Activated naive CD8-positive, alpha-beta T cell (primary cell): ENCODE data around the gene TMEM161A.
"Not testable (repeated sequence)": the region's sequence is repeated elsewhere in the genome, so short reads cannot be mapped to it uniquely, and the experiment has no call there.

Experiments used
- H3K27ac Mint-ChIP-seq: one replicate; pipeline ENCODE4 v1.8.0; 2021; ENCODE audit warnings: mixed read lengths
- H3K27me3 Mint-ChIP-seq: one replicate; pipeline ENCODE4 v1.8.0; 2021; ENCODE audit warnings: mixed read lengths
- H3K36me3 Mint-ChIP-seq: one replicate; pipeline ENCODE4 v1.8.0; 2021; ENCODE audit warnings: mixed read lengths
- H3K4me1 Mint-ChIP-seq: one replicate; pipeline ENCODE4 v1.8.0; 2021; ENCODE audit warnings: low read depth, mixed read lengths
- H3K4me3 Mint-ChIP-seq: one replicate; pipeline ENCODE4 v1.8.0; 2021; ENCODE audit warnings: mild to moderate bottlenecking, mixed read lengths
- H3K9me3 Mint-ChIP-seq: one replicate; pipeline ENCODE4 v1.8.0; 2021; ENCODE audit warnings: low read depth, mixed read lengths

Gene TMEM161A

DNA sequence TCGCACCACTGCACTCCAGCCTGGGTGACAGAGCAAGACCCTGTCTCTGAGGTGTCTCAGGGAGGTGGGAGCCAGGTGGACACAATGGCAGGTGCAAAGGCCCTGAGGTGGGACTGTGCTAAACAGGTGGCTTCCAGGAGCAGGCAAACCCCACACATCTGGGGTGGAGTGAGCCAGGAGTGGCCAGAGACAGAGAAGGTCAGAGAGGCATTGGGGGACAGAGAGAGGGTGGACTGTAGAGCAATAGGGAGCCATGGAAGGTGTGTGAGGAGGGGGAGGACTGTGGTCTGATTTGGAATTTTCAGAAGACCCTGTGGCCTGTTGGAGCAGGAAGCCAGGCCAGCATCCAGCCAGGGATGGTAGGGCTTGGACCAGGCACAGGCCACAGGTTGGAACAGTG lies 27.1 kb upstream of the TMEM161A start:
- Mint-ChIP-seq H3K27me3 (no peaks in the 10 kb centered on the region), H3K36me3 (peaks cover 2% of the 10 kb centered on the region), H3K9me3 (no peaks in the 10 kb centered on the region), H3K4me1 (peaks cover 10% of the 10 kb centered on the region), H3K27ac (no peak overlapping the region), H3K4me3 (no peak overlapping the region)

GRCh38 chr19:19162495-19162894 lies 24.2 kb upstream of the TMEM161A start:
- Mint-ChIP-seq H3K4me1 (peaks cover 2% of the 10 kb centered on the region), H3K27ac (no peak overlapping the region)

DNA sequence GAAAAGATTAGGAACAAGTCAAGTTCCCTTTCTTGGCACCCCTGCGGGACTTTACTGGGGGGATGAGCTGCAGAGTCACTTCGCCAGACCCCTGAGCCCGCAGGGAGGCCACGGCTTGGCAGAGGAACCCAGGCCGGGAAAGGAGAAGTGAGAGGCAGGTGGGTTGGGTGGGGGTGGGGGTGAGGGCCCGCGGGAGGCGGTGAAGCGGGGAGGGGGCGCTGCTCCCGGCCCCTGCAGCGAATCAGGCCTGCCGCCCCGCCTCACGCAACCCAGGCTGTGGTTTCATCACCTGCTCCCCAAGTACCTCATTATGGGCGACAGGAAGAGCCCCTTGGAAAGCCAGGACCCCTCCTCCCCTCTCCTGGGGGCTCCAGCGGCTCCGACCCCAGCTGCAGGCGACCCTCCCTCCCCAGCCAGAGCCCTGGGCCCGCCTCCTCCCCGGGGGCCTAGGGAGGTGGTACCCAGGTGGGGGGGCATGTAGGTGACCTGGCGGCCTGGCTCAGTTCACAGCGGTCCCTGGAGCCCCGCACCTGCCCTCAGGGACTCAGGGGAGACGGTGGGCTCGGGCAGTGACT lies 22.3 kb upstream of the TMEM161A start:
- Mint-ChIP-seq H3K4me3 (no peak overlapping the region), H3K4me1 (peaks cover 2% of the 10 kb centered on the region), H3K27me3 (no peaks in the 10 kb centered on the region), H3K36me3 (peaks cover 10% of the 10 kb centered on the region), H3K9me3 (no peaks in the 10 kb centered on the region), H3K27ac (no peak overlapping the region)

More at GRCh38 chr19:19162495-19162894, 24.2 kb upstream of the TMEM161A start:
- Mint-ChIP-seq H3K9me3 (no peaks in the 10 kb centered on the region), H3K27me3 (no peaks in the 10 kb centered on the region), H3K4me3 (no peak overlapping the region), H3K36me3 (peaks cover 2% of the 10 kb centered on the region)

- no peaks in the 10 kb centered on the region for H3K27me3 Mint-ChIP-seq
- no peak overlapping the region for H3K27ac Mint-ChIP-seq
- H3K9me3 Mint-ChIP-seq: no peaks in the 10 kb centered on the region
- H3K4me1 Mint-ChIP-seq: peaks cover 2% of the 10 kb centered on the region
- H3K36me3 Mint-ChIP-seq: peaks cover 12% of the 10 kb centered on the region
- H3K4me3 Mint-ChIP-seq: no peak overlapping the region
Measured at GRCh38 chr19:19159534-19159933, 21.3 kb upstream of the TMEM161A start.

DNA sequence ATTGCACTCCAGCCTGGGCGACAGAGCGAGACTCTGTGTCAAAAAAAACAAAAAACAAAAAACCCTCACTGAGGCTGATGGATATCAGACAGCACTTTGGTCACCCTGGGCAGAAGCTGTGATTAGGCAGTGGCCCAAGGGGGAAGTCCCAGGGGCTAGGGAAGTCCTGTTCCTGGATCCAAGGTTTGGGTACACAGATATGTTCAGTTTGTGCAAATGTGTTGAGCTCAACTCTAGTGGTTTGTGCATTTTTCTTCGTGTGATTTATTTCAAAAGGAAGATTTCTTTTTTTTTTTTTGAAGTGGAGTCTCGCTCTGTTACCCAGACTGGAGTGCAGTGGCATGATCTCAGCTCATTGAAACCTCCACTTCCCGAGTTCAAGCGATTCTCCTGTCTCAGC lies 19.5 kb upstream of the TMEM161A start:
- H3K4me3 Mint-ChIP-seq: no peak overlapping the region
- peaks cover 13% of the 10 kb centered on the region for H3K36me3 Mint-ChIP-seq
- H3K9me3 Mint-ChIP-seq: no peaks in the 10 kb centered on the region
- H3K27me3 Mint-ChIP-seq: no peaks in the 10 kb centered on the region
- H3K27ac Mint-ChIP-seq: no peak overlapping the region
- peaks cover 2% of the 10 kb centered on the region for H3K4me1 Mint-ChIP-seq

GRCh38 chr19:19155495-19156219 lies 17.4 kb upstream of the TMEM161A start:
- Mint-ChIP-seq H3K9me3 (no peaks in the 10 kb centered on the region), H3K27ac (no peak overlapping the region), H3K4me3 (no peak overlapping the region), H3K4me1 (no peaks in the 10 kb centered on the region), H3K27me3 (no peaks in the 10 kb centered on the region), H3K36me3 (peaks cover 11% of the 10 kb centered on the region)

DNA sequence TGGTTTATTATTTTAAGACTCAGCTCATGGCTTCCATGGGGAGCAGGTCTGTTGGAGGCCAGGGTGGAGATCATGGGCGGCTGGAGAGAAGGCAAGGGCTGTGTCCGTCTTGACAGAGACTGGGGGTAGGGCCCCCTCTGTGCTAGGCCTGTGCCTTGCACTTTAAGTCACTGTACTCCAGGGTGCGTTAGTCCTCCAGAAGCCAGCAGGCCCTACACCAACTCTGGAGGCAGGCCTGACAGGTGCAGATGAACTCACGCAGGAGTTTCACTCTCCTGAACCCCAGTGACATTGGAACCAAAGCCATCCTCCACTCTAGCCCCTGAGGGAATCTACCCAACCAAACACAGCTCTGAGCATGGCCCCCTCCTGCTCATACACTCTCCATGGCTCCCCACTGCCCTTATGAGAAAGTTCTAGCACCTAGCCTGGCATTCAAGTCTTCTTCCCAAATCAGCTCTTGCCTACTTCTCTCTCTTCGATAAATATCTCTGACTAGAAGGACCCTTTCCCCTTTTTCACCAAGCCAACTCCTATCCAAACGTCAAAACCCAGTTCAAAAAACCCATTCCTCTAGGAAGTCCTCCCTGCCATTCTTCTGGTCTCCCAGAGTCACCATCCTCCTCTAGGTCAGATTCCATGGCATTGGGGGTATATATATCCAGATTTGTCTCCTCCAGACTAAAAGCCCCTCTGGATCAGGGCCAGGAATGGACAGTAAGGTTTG lies 16.7 kb upstream of the TMEM161A start:
- H3K27ac Mint-ChIP-seq: no peak overlapping the region
- no peaks in the 10 kb centered on the region for H3K27me3 Mint-ChIP-seq

GRCh38 chr19:19152668-19153384 lies 14.5 kb upstream of the TMEM161A start:
- H3K9me3 Mint-ChIP-seq: no peaks in the 10 kb centered on the region
- H3K27ac Mint-ChIP-seq: no peak overlapping the region
- H3K4me3 Mint-ChIP-seq: no peak overlapping the region
- H3K4me1 Mint-ChIP-seq: no peaks in the 10 kb centered on the region
- H3K27me3 Mint-ChIP-seq: no peaks in the 10 kb centered on the region
- H3K36me3 Mint-ChIP-seq: peaks cover 11% of the 10 kb centered on the region

More for the DNA sequence above, 16.7 kb upstream of the TMEM161A start:
- H3K4me3 Mint-ChIP-seq: no peak overlapping the region
- peaks cover 11% of the 10 kb centered on the region for H3K36me3 Mint-ChIP-seq
- no peaks in the 10 kb centered on the region for H3K4me1 Mint-ChIP-seq
- H3K9me3 Mint-ChIP-seq: no peaks in the 10 kb centered on the region

DNA sequence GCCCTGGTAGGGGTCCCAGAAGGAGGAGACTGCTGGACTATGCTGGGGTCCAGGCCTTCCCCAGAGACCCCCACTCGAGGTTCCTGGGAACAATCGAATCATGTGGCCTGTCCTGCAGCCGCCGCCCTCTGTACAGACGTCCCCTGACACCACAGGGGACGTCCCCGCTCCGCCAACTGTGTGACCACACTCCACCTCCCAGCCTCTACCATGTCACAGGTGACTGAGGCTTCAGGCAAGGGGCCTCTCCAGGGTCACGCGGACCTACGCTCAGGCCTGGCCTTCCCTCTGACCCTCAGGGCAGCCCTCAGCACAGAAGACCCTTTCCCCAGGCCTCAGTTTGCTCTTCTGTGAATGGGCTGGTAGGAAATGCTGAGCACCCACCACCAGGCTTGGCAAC lies 13.1 kb upstream of the TMEM161A start:
- Mint-ChIP-seq H3K27me3 (no peaks in the 10 kb centered on the region), H3K4me3 (no peak overlapping the region), H3K27ac (no peak overlapping the region), H3K36me3 (peaks cover 8% of the 10 kb centered on the region), H3K4me1 (no peaks in the 10 kb centered on the region), H3K9me3 (no peaks in the 10 kb centered on the region)

DNA sequence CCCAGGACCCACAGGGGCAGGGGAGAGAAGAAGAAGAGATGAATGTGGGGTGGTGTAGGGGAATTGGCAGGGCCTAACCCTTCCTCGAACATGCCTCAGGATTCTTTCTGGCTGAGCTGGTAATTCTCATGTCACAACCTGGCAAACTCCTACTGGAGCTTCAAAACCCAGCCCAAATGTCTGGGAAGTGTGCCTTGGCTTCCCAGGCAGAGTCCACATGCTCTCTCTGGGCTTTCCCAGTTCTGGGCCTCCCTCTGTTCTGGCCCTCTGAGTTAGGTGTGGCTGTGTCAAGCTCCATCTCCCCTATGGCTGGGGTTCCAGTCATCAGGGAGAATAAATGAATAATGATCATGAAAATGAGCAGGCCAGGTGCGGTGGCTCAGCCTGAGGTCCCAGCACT lies 11.2 kb upstream of the TMEM161A start:
- Mint-ChIP-seq H3K27me3 (no peaks in the 10 kb centered on the region), H3K27ac (no peak overlapping the region), H3K4me1 (no peaks in the 10 kb centered on the region), H3K4me3 (no peak overlapping the region), H3K36me3 (peaks cover under 1% of the 10 kb centered on the region), H3K9me3 (no peaks in the 10 kb centered on the region)

DNA sequence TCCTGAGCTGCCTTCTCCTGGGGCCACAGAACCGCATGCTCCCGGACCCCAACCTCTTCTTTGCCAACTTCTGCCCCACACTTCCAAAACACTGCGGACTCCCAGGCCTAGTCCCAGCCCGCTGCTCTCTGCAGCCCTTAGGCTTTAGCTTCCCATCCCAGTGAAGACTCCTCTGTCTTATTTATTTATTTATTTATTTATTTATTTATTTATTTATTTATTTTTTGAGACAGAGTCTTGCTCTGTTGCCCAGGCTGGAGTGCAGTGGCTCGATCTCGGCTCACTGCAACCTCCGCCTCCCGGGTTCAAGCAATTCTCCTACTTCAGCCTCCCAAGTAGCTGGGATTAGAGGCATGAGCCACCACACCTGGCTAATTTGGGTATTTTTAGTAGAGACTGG lies 10.2 kb upstream of the TMEM161A start:
- H3K4me3 Mint-ChIP-seq, H3K4me1 Mint-ChIP-seq, H3K27ac Mint-ChIP-seq, H3K36me3 Mint-ChIP-seq, H3K27me3 Mint-ChIP-seq, H3K9me3 Mint-ChIP-seq: not testable (repeated sequence)

DNA sequence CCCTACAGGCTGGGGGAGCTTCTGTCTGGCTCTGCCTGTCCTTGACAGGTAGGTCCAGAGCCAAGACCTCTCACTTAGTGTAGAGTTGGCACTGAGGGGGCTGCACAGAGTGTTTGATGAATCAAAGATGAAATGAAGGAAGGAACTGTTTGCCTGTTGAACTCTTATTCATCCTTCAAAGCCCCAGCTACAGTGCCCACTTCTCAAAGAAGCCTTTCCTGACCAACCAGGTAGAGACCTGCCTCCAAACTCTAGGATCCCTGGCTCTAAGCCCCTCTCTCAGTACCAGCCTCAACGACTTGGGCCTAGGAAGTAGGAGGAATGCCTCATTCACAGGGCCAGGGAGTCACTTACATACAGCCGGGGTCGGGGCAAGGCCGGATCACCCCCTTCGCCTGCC lies 9.1 kb upstream of the TMEM161A start:
- no peaks in the 10 kb centered on the region for H3K27me3 Mint-ChIP-seq
- no peaks in the 10 kb centered on the region for H3K9me3 Mint-ChIP-seq
- H3K36me3 Mint-ChIP-seq: no peaks in the 10 kb centered on the region
- no peaks in the 10 kb centered on the region for H3K4me1 Mint-ChIP-seq
- H3K27ac Mint-ChIP-seq: no peak overlapping the region
- no peak overlapping the region for H3K4me3 Mint-ChIP-seq

DNA sequence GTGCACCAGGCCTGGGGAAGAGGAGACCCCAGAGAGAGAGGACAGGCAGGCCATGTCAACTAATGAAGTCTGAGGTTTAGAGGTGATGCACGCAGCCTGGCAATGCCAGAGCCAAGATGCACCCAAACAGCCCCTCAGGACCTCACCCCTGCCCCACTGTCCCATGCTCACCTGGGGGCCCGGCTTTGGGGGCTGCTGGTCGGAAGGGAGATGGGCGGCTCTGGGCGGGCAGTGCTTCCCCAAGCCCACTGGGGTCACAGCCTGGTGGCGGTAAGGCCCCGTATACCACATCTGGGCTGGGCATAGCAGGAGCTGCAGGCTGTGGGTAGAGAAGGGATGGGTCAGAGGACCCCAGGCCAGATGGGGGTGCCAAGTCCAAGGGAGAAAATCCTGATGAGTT lies 8.6 kb upstream of the TMEM161A start:
- H3K27me3 Mint-ChIP-seq: no peaks in the 10 kb centered on the region
- no peak overlapping the region for H3K4me3 Mint-ChIP-seq
- no peak overlapping the region for H3K27ac Mint-ChIP-seq
- no peaks in the 10 kb centered on the region for H3K9me3 Mint-ChIP-seq
- no peaks in the 10 kb centered on the region for H3K36me3 Mint-ChIP-seq
- no peaks in the 10 kb centered on the region for H3K4me1 Mint-ChIP-seq

DNA sequence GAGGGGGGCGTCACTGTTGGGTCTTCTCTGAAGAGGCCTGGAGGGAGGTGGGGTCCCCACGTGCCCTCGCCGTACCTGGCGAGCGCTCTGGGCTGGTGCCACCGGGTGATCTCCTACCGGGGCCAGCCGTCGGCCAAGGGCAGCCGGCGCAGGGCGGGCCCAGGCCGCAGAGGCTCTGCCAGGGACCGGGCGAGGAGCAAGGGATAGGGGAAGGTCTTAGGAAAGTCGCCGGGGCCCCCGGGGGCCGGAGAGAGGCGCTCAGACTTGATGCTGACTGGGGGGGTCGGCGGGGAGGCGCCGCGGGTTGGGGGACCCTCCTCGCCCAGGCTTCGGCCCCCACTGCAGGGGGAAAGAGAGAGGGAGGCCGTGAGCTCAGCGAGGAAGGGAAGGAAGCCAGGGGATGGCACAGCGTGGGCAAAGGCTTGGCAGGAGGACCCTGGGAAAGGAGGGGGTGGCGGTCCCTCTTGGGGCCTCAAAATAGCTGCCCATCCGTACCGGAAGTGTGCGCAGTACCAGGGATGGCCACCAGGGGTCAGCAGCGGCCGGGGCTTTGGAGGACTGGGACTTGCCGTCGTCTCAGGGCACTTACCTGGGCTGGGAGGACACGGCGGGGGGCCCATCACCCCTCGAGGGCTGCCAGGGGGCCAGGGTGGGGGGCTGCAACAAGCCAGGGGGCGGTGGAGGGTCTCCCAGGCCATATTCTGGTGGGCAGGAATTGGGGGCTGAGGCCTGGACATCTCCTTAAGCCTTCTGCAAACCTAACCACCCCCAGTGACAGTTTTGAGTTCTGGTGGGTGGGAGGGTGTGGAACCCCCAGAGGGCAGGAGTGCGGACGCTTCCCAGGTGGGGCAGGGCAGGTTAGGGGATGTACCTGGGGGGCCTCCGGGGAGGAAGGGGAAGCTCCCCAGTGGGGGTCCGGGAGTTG lies 7.7 kb upstream of the TMEM161A start:
- no peaks in the 10 kb centered on the region for H3K9me3 Mint-ChIP-seq
- H3K27me3 Mint-ChIP-seq: no peaks in the 10 kb centered on the region
- no peak overlapping the region for H3K27ac Mint-ChIP-seq
- no peaks in the 10 kb centered on the region for H3K4me1 Mint-ChIP-seq
- H3K4me3 Mint-ChIP-seq: no peak overlapping the region
- no peaks in the 10 kb centered on the region for H3K36me3 Mint-ChIP-seq
